PC-3 (cell line): Measurements from ENCODE around the gene PVALEF. TPM values are rescaled to one million over a fixed set of nuclear protein-coding genes. Genes with fewer than 3 reads are reported as not detected.

Experiments
- ATAC-seq: fragments of 200-7000 bp; cut with Tn5 transposase; 2 replicates; pipeline ENCODE4 v1.9.1; 2020; ENCODE audit warnings: mild to moderate bottlenecking, moderate library complexity
- BruUV-seq: library from RNA; stranded (reverse); fragments of 400-500 nt; replicated peaks from 2 replicates; lab custom pipeline; 2021; lab: Mats Ljungman, UMichigan
- CTCF ChIA-PET: fragments of 300-600 bp; sonication (Branson Sonifier 250); formaldehyde crosslinking; loops from one replicate; lab custom pipeline; 2022; ENCODE audit warnings: antibody characterized with exemption; lab: Charles Lee
- POLR2A ChIA-PET: fragments of 300-600 bp; sonication (Branson Sonifier 250); formaldehyde crosslinking; loops from one replicate; lab custom pipeline; 2022; ENCODE audit warnings: antibody characterized with exemption; ENCODE audit not compliant: unreplicated experiment; lab: Charles Lee
- DNase-seq: peaks from one replicate; pipeline ENCODE4 v3.0.0-alpha.2; 2015
- H2AFZ ChIP-seq: fragments of 300-600 bp; sonication (generic); 2 replicates; pipeline ENCODE4 v1.6.0; 2016; ENCODE audit warnings: antibody characterized with exemption, low read length
- H3F3A ChIP-seq: fragments of 300-600 bp; sonication (generic); one replicate; pipeline ENCODE4 v1.6.0; 2017; ENCODE audit warnings: antibody characterized with exemption, low read length, control low read depth, mild to moderate bottlenecking; ENCODE audit not compliant: unreplicated experiment
- H3K27ac ChIP-seq: fragments of 300-600 bp; sonication (generic); 2 replicates; pipeline ENCODE4 v1.5.1; 2016; ENCODE audit warnings: mild to moderate bottlenecking, low read length
- H3K27me3 ChIP-seq: fragments of 300-600 bp; sonication (generic); 2 replicates; pipeline ENCODE4 v1.6.1; 2016; ENCODE audit warnings: low read length, mixed read lengths
- H3K36me3 ChIP-seq: fragments of 300-600 bp; sonication (generic); 2 replicates; pipeline ENCODE4 v1.6.1; 2016; ENCODE audit warnings: low read depth, mixed run types, low read length, mixed read lengths
- H3K4me1 ChIP-seq: fragments of 300-600 bp; sonication (generic); 2 replicates; pipeline ENCODE4 v1.5.1; 2016; ENCODE audit warnings: low read length; ENCODE audit not compliant: insufficient read depth
- H3K4me2 ChIP-seq: fragments of 300-600 bp; sonication (generic); 2 replicates; pipeline ENCODE4 v1.6.0; 2016; ENCODE audit warnings: low read length
- H3K4me3 ChIP-seq: fragments of 300-600 bp; sonication (generic); 2 replicates; pipeline ENCODE4 v1.5.1; 2016; ENCODE audit warnings: mild to moderate bottlenecking, low read length, mixed read lengths
- H3K79me2 ChIP-seq: fragments of 300-600 bp; sonication (generic); 2 replicates; pipeline ENCODE4 v1.6.1; 2017; ENCODE audit warnings: low read length, mixed read lengths
- H3K9ac ChIP-seq: fragments of 300-600 bp; sonication (generic); 2 replicates; pipeline ENCODE4 v1.6.0; 2016; ENCODE audit warnings: mild to moderate bottlenecking, low read length
- H3K9me2 ChIP-seq: fragments of 300-600 bp; sonication (generic); replicated peaks from 2 replicates; pipeline ENCODE4 v1.6.1; 2016; ENCODE audit warnings: mixed run types, low read length, mixed read lengths
- H3K9me3 ChIP-seq: fragments of 300-600 bp; sonication (generic); 2 replicates; pipeline ENCODE4 v1.6.1; 2016; ENCODE audit warnings: low read length, mixed read lengths
- H4K20me1 ChIP-seq: fragments of 300-600 bp; sonication (generic); 2 replicates; pipeline ENCODE4 v1.6.1; 2016; ENCODE audit warnings: low read length, mixed read lengths
- CTCF ChIP-seq: fragments of 300-600 bp; sonication (generic); conservative IDR thresholded peaks from 2 replicates; pipeline ENCODE4 v1.5.1; 2017; ENCODE audit warnings: antibody characterized with exemption, low read depth, mild to moderate bottlenecking, low read length
- EZH2 ChIP-seq: fragments of 300-600 bp; sonication (generic); IDR thresholded peaks from one replicate; pipeline ENCODE4 v1.6.1; 2017; ENCODE audit warnings: antibody characterized with exemption, mild to moderate bottlenecking, low read length; ENCODE audit not compliant: unreplicated experiment
- EZH2phosphoT487 ChIP-seq: fragments of 300-600 bp; sonication (generic); IDR thresholded peaks from 2 replicates; pipeline ENCODE4 v1.6.1; 2018; ENCODE audit warnings: mild to moderate bottlenecking, antibody characterized with exemption, low read length, borderline replicate concordance
- intact Hi-C: fragments of 100-400 bp; cut with micrococcal nuclease; formaldehyde crosslinking; loops from 2 replicates; pipeline ENCODE4 v1.9.0; 2023
- total RNA-seq: library from RNA; depleted of rRNA; stranded (reverse); fragments of >200 nt; gene quantifications from 2 replicates; pipeline ENCODE4 v1.2.3, GENCODE V29; 2014

Gene PVALEF
- total RNA-seq, 1 experiment from 2014 or later = not detected

GRCh38 chr17:81180836-81181810 lies 15.8 kb downstream of the PVALEF start:
- Histone ChIP-seq H4K20me1 (no peaks in the 10 kb centered on the region), H3K36me3 (no peaks in the 10 kb centered on the region), H3K4me2 (no peak overlapping the region), H3K9ac (no peak overlapping the region), H3K27ac (no peak overlapping the region), H3K79me2 (no peaks in the 10 kb centered on the region), H3F3A (no peaks in the 10 kb centered on the region), H3K9me3 (no peaks in the 10 kb centered on the region), H2AFZ (no peak overlapping the region), H3K9me2 (no peaks in the 10 kb centered on the region), H3K27me3 (no peaks in the 10 kb centered on the region), H3K4me1 (no peaks in the 10 kb centered on the region), H3K4me3 (no peak overlapping the region)
- BruUV-seq = no TSS peak
- ChIA-PET POLR2A (no interaction called here), CTCF (no interaction called here)
- TF ChIP-seq CTCF = no peak
- TF ChIP-seq EZH2phosphoT487 = no peak
- no peak for TF ChIP-seq EZH2
- intact Hi-C loops = no loop called here
- DNase-seq (no peak), ATAC-seq (no peak)

DNA sequence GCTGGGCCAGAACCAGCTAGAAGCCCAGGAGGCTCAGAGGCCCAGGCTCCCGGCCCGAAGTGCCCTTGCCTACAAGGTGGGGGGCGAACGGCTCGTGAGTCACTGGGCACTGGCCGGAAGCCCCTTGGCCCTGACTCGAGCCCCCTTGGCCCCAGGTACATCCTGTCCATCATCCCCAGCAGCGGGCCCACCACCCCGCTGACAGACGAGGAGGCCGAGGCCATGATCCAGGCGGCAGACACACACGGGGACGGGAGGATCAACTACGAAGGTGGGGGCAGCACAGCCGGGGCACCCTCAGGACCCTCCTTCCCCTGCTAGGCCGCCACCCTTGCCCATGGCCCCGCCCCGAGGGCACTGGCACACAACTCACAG lies 16.5 kb downstream of the PVALEF start:
- Histone ChIP-seq H3K36me3 (no peaks in the 10 kb centered on the region), H3K9me3 (no peaks in the 10 kb centered on the region), H3K4me2 (no peak overlapping the region), H4K20me1 (no peaks in the 10 kb centered on the region), H2AFZ (no peak overlapping the region), H3K4me1 (no peaks in the 10 kb centered on the region), H3F3A (no peaks in the 10 kb centered on the region), H3K4me3 (no peak overlapping the region), H3K9ac (no peak overlapping the region), H3K79me2 (no peaks in the 10 kb centered on the region), H3K27me3 (no peaks in the 10 kb centered on the region), H3K27ac (no peak overlapping the region), H3K9me2 (no peaks in the 10 kb centered on the region)
- TF ChIP-seq EZH2 (no peak), CTCF (no peak), EZH2phosphoT487 (no peak)
- ChIA-PET POLR2A (no interaction called here), CTCF (no interaction called here)
- intact Hi-C loops = no loop called here
- DNase-seq = no peak
- BruUV-seq = no TSS peak
- ATAC-seq = no peak

DNA sequence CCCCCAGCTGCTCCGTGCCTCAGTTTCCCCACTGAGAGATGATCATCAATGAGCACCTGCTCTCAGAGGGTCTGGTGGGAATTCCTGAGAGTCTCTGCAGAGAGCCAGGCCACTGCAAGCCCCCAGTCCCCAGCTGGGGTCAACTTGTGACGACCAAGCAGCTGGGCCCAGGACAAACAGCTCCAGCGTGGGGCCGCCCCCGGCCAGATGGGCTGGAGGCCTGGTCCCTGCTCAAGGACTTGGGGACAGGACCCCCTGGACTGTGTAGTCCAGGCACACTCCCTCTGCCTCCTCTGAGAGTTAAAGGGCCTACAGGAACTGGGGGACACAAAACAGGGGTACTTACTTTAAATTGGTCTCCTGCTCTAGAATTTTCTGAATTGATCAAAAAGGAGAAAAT lies 17.3 kb downstream of the PVALEF start:
- POLR2A ChIA-PET = no interaction called here
- Histone ChIP-seq H3K9ac (no peak overlapping the region), H3K27me3 (no peaks in the 10 kb centered on the region), H4K20me1 (no peaks in the 10 kb centered on the region), H3K79me2 (no peaks in the 10 kb centered on the region), H3K9me3 (no peaks in the 10 kb centered on the region), H2AFZ (no peak overlapping the region), H3K36me3 (no peaks in the 10 kb centered on the region), H3K4me2 (no peak overlapping the region), H3F3A (no peaks in the 10 kb centered on the region), H3K9me2 (no peaks in the 10 kb centered on the region), H3K4me3 (no peak overlapping the region), H3K27ac (no peak overlapping the region), H3K4me1 (no peaks in the 10 kb centered on the region)
- intact Hi-C loops = no loop called here
- ATAC-seq = no peak
- CTCF ChIA-PET = no interaction called here
- no TSS peak for BruUV-seq
- TF ChIP-seq EZH2 (no peak), CTCF (no peak), EZH2phosphoT487 (no peak)
- DNase-seq = no peak
